Occipital lobe (tissue), 1 donor: ENCODE results near the gene NEMP1. TPM values are rescaled to one million over a fixed set of nuclear protein-coding genes. Genes with fewer than 3 reads are reported as not detected.

ENCODE experiments used
- total RNA-seq: library from RNA; depleted of rRNA; stranded (reverse); fragments of >200 nt; gene quantifications from one replicate; pipeline ENCODE4 v1.2.3, GENCODE V29; 2014

NEMP1 gene
- total RNA-seq, 1 donor from 2014 or later: 7.6 TPM

Other genes starting within 250 kb of the NEMP1 start
- gene SDR9C7, start 144.4 kb downstream of the NEMP1 start, total RNA-seq: 0.31 TPM
- gene RDH16, start 121.2 kb downstream of the NEMP1 start, total RNA-seq: 0.62 TPM
- gene ZBTB39, start 72.2 kb downstream of the NEMP1 start, total RNA-seq: 10.6 TPM
- gene TAC3, start 62.3 kb downstream of the NEMP1 start, total RNA-seq: 1.6 TPM
- not detected for gene MYO1A, start 28.7 kb downstream of the NEMP1 start, total RNA-seq
- 33.2 TPM for gene NAB2, start 10.3 kb upstream of the NEMP1 start, total RNA-seq
- gene STAT6, start 32.6 kb upstream of the NEMP1 start, total RNA-seq: 4.7 TPM
- gene LRP1, start 49.7 kb upstream of the NEMP1 start, total RNA-seq: 65.4 TPM
- gene LRP1-AS, start 68.8 kb upstream of the NEMP1 start, total RNA-seq: not detected
- gene NXPH4, start 138.0 kb upstream of the NEMP1 start, total RNA-seq: 0.78 TPM
- 36.2 TPM for gene SHMT2, start 150.9 kb upstream of the NEMP1 start, total RNA-seq
- 0.94 TPM for gene STAC3, start 172.4 kb upstream of the NEMP1 start, total RNA-seq